Cardiac muscle cell (in vitro differentiated cells and primary cell): Measurements from ENCODE around the gene HS3ST2. TPM values are rescaled to one million over a fixed set of nuclear protein-coding genes. Genes with fewer than 3 reads are reported as not detected.

Source experiments
- DNase-seq, 2 donors: peaks; one replicate each; pipeline versions ENCODE4 v3.0.0 to v3.0.0-alpha.2; 2010 to 2017; ENCODE audit warnings: low read depth in 1 of 2, low spot score in 1 of 2
- H3K27ac ChIP-seq: fragments of 200-600 bp; sonication (generic); 2 replicates; pipeline ENCODE4 v1.5.1; 2016
- H3K27me3 ChIP-seq: fragments of 200-600 bp; sonication (generic); 2 replicates; pipeline ENCODE4 v1.6.0; 2016; ENCODE audit warnings: control low read depth
- H3K36me3 ChIP-seq: fragments of 200-600 bp; sonication (generic); 2 replicates; pipeline ENCODE4 v1.5.1; 2016; ENCODE audit warnings: control low read depth
- H3K4me1 ChIP-seq: fragments of 200-600 bp; sonication (generic); 2 replicates; pipeline ENCODE4 v1.8.1; 2017; ENCODE audit warnings: low read depth, mild to moderate bottlenecking, mixed run types
- H3K4me3 ChIP-seq: fragments of 200-600 bp; sonication (generic); 2 replicates; pipeline ENCODE4 v1.5.1; 2016; ENCODE audit warnings: mild to moderate bottlenecking
- H3K9me3 ChIP-seq: fragments of 200-600 bp; sonication (generic); 2 replicates; pipeline ENCODE4 v1.5.1; 2017; ENCODE audit warnings: low read depth, mild to moderate bottlenecking, control low read depth
- CTCF ChIP-seq: IDR thresholded peaks from 2 replicates; pipeline ENCODE4 v1.5.1; 2012; ENCODE audit warnings: low read depth, mild to moderate bottlenecking, low read length
- polyA plus RNA-seq: library from polyadenylated mRNA; unstranded; fragments of >200 nt; fragmentation: Nextera tagmentation; extraction: Ambion mirVana; gene quantifications from 2 replicates; pipeline ENCODE4 v1.2.1, GENCODE V29; 2016
- total RNA-seq: library from RNA; depleted of rRNA; stranded (reverse); fragments of >200 nt; gene quantifications from 2 replicates; pipeline ENCODE4 v1.2.3, GENCODE V29; 2016

HS3ST2 gene
- total and polyA plus RNA-seq, 2 experiments from 2014 or later, result not detected

DNA sequence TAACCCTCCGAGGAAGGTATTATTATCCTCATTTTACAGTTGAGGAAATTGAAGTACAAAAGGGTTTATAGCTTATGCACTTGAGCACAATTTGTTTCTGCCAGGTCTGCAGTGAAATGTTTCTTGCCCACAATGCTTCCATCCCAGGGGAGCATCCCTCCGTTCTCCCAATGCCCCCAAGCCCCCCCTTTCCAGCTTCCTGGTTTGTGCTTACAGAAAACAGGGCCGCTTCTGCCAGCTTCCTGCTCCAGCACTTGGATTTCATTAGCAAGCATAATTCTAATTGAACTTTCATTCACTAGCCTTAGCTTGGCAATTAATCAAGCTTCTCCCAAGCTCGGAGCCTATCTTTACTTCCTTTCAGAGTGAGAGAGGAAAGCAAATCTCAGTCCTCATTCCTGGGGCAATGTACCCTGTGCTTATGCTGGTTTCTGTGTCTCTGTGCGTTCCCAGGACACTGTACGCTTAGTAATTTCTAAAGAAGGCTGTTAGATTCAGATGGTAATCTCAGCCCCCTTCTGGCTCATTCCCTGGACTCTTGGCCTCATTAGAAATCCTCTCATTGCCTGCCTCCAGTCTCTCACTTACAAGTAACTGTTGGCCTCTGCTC is 141.6 kb downstream of the HS3ST2 start:
- Histone ChIP-seq H3K9me3 (no peaks in the 10 kb centered on the region), H3K27me3 (no peaks in the 10 kb centered on the region), H3K4me3 (no peak overlapping the region), H3K36me3 (no peaks in the 10 kb centered on the region), H3K4me1 (no peaks in the 10 kb centered on the region), H3K27ac (no peak overlapping the region)
- DNase-seq, result no peak
- TF ChIP-seq CTCF, result no peak

DNA sequence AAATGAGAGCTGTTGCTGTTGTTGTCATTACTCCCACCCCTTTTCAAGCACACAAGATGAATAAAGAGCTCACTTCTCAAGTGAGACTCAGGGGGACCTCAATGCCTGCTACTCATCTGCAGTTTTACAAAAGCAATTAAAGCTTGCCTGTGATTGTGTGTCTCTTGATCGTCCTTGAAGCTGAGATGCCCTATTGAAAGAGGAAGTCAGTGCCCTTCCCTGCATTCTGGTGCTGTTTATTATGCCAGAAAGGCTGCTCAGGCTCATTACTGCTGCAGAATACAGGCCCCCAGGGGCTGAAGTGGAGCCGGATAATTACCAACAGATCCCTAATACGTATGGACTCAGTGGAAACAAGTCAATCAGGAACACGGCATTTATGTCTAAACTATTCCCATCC is 147.2 kb downstream of the HS3ST2 start:
- no peak for DNase-seq
- no peak for TF ChIP-seq CTCF
- Histone ChIP-seq H3K27me3 (no peaks in the 10 kb centered on the region), H3K36me3 (no peaks in the 10 kb centered on the region), H3K9me3 (no peaks in the 10 kb centered on the region), H3K4me3 (no peak overlapping the region), H3K27ac (no peak overlapping the region), H3K4me1 (no peaks in the 10 kb centered on the region)

GRCh38 chr16:22962905-22963304 is 148.9 kb downstream of the HS3ST2 start:
- H3K36me3 ChIP-seq, result no peaks in the 10 kb centered on the region
- H3K27me3 ChIP-seq, result no peaks in the 10 kb centered on the region
- TF ChIP-seq CTCF, result no peak
- no peaks in the 10 kb centered on the region for H3K9me3 ChIP-seq
- DNase-seq, result no peak
- no peak overlapping the region for H3K4me3 ChIP-seq
- no peak overlapping the region for H3K27ac ChIP-seq
- no peaks in the 10 kb centered on the region for H3K4me1 ChIP-seq
